Stimulated activated CD8-positive, alpha-beta memory T cell treated with anti-CD3 and anti-CD28 coated beads, Interleukin-7, amount 100 ng/mL, for 24 hours (primary cell): ENCODE results near the gene SUPT3H.

Experiments
- DNase-seq: peaks from one replicate; pipeline ENCODE4 v3.0.0-alpha.2; 2020; ENCODE audit warnings: low read depth

Gene SUPT3H

GRCh38 chr6:44789806-44790205 lies 587.9 kb downstream of the SUPT3H start:
- DNase-seq: no peak

- DNase-seq: no peak
Observed at GRCh38 chr6:44789061-44789460, 588.7 kb downstream of the SUPT3H start.

- DNase-seq: no peak
Observed at GRCh38 chr6:44788387-44788981, 589.2 kb downstream of the SUPT3H start.

DNA sequence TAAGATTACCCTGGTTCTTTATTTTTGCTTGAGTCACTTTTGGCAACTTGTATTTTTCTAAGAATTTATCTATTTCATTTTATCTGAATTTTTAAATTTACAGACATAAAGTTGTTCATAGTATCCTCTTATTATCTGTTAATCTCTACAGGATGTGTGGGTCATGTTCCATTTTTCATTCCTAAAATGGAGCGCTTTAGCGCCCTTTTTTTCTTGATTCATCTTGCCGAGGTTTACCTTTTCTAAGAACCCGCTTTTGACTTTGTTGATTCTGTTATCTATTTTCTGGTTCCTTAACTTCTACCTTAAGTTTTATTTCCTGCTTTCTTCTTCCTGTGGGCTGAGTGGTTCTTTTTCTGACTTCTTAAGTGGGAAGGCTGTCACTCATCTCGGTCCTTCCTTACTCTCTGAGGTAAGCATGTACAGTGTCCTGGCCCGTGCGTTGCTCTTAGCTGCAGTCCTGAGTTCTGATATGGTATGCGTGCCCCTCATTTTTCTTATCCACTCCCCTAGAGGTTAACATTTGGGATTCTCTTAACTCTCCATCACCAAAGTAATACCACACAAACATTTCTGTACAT lies 590.4 kb downstream of the SUPT3H start:
- no peak for DNase-seq

- DNase-seq: no peak
Observed at GRCh38 chr6:44785130-44785529, 592.6 kb downstream of the SUPT3H start.

DNA sequence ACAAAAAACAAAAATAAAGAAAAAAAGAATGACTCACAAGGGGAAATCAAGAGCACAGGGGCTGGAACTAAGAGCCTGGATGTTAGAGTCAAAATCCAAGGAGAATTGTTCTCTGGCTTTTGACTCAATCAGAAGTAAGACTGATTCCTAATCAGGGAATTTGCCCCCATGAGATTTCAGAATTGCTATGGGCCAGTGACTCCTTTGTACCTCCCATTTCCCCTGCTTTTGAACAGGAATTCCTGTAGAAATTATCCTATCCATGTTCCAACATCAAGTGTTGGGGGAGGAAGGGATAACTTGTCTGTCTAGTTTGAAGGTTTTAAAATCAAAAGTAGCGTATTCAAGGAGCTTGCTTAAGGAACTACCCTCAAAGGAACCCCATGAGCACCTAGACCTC lies 593.5 kb downstream of the SUPT3H start:
- DNase-seq: no peak

GRCh38 chr6:44782892-44783291 lies 594.8 kb downstream of the SUPT3H start:
- no peak for DNase-seq

- DNase-seq: no peak
Observed at GRCh38 chr6:44781912-44782597, 595.7 kb downstream of the SUPT3H start.

- no peak for DNase-seq
Observed at GRCh38 chr6:44780161-44780560, 597.6 kb downstream of the SUPT3H start.

- DNase-seq: no peak
Observed at GRCh38 chr6:44779130-44779826, 598.5 kb downstream of the SUPT3H start.
